Brain microvascular endothelial cell (primary cell): Measurements from ENCODE around the gene HOGA1.

Source experiments
- DNase-seq: peaks from one replicate; pipeline ENCODE4 v3.0.0-alpha.2; 2020
- H3K27ac ChIP-seq: fragments of 250-450 bp; sonication (Bioruptor Pico); 2 replicates; pipeline ENCODE4 v1.5.1; 2020; ENCODE audit warnings: mild to moderate bottlenecking, moderate library complexity
- H3K27me3 ChIP-seq: fragments of 250-450 bp; sonication (Bioruptor Pico); replicated peaks from 2 replicates; pipeline ENCODE4 v1.5.1; 2020; ENCODE audit warnings: mild to moderate bottlenecking
- H3K36me3 ChIP-seq: fragments of 250-450 bp; sonication (Bioruptor Pico); replicated peaks from 2 replicates; pipeline ENCODE4 v1.5.1; 2020; ENCODE audit warnings: mild to moderate bottlenecking
- H3K4me3 ChIP-seq: 2 replicates; pipeline ENCODE4 v1.5.1; 2011; ENCODE audit warnings: low read depth, mild to moderate bottlenecking, control low read depth, low read length, moderate library complexity
- CTCF ChIP-seq: IDR thresholded peaks from 2 replicates; pipeline ENCODE4 v1.5.1; 2011; ENCODE audit warnings: low read depth, mild to moderate bottlenecking, moderate library complexity, low read length, control low read depth, inconsistent platforms; ENCODE audit errors: missing control alignments
- in situ Hi-C: cut with HindIII; loops from 2 replicates; pipeline ENCODE4 v1.10.0; 2017; ENCODE audit warnings: low sequenced_read_pairs, low pct_ligation_motif_present

The HOGA1 gene

GRCh38 chr10:97611473-97611872 is 27.3 kb downstream of the HOGA1 start:
- Histone ChIP-seq H3K27me3 (no peaks in the 10 kb centered on the region), H3K4me3 (no peak overlapping the region), H3K27ac (no peak overlapping the region), H3K36me3 (no peaks in the 10 kb centered on the region)
- in situ Hi-C loops: no loop called here
- no peak for TF ChIP-seq CTCF
- no peak for DNase-seq

GRCh38 chr10:97612386-97612785 is 28.2 kb downstream of the HOGA1 start:
- Histone ChIP-seq H3K27me3 (no peaks in the 10 kb centered on the region), H3K36me3 (no peaks in the 10 kb centered on the region), H3K4me3 (no peak overlapping the region), H3K27ac (no peak overlapping the region)
- in situ Hi-C loops: no loop called here
- peak; percentile 53 for DNase-seq
- TF ChIP-seq CTCF: peak; percentile 48

GRCh38 chr10:97618285-97618684 is 34.1 kb downstream of the HOGA1 start:
- Histone ChIP-seq H3K4me3 (no peak overlapping the region), H3K27me3 (no peaks in the 10 kb centered on the region), H3K27ac (no peak overlapping the region), H3K36me3 (no peaks in the 10 kb centered on the region)
- in situ Hi-C loops: no loop called here
- no peak for TF ChIP-seq CTCF
- no peak for DNase-seq

- no peak for DNase-seq
- TF ChIP-seq CTCF: no peak
- in situ Hi-C loops: no loop called here
Observed at GRCh38 chr10:97618733-97619132, 34.5 kb downstream of the HOGA1 start.

GRCh38 chr10:97623277-97623676 is 39.1 kb downstream of the HOGA1 start:
- TF ChIP-seq CTCF: no peak
- in situ Hi-C loops: no loop called here
- no peak overlapping the region for H3K4me3 ChIP-seq

More at GRCh38 chr10:97618733-97619132, 34.5 kb downstream of the HOGA1 start:
- Histone ChIP-seq H3K27ac (no peak overlapping the region), H3K27me3 (no peaks in the 10 kb centered on the region), H3K4me3 (no peak overlapping the region), H3K36me3 (no peaks in the 10 kb centered on the region)

GRCh38 chr10:97627731-97628130 is 43.5 kb downstream of the HOGA1 start:
- no peak for TF ChIP-seq CTCF
- no peak overlapping the region for H3K4me3 ChIP-seq

More at GRCh38 chr10:97623277-97623676, 39.1 kb downstream of the HOGA1 start:
- Histone ChIP-seq H3K36me3 (no peaks in the 10 kb centered on the region), H3K27ac (no peak overlapping the region), H3K27me3 (no peaks in the 10 kb centered on the region)
- DNase-seq: no peak

More at GRCh38 chr10:97627731-97628130, 43.5 kb downstream of the HOGA1 start:
- Histone ChIP-seq H3K27me3 (no peaks in the 10 kb centered on the region), H3K27ac (no peak overlapping the region), H3K36me3 (no peaks in the 10 kb centered on the region)
- in situ Hi-C loops: no loop called here
- no peak for DNase-seq
